ENCODE data around the gene GLYATL1B.
"Not testable (repeated sequence)": the region's sequence is repeated elsewhere in the genome, so short reads cannot be mapped to it uniquely, and the experiment has no call there.

GLYATL1B gene

GRCh38 chr11:59112494-59112893 is 26.4 kb downstream of the GLYATL1B start:
- no CpG with 5 or more reads among the region's 2 CpGs for WGBS (ENCODE audit: insufficient coverage)
- POLR2A ChIA-PET: no interaction called here

DNA sequence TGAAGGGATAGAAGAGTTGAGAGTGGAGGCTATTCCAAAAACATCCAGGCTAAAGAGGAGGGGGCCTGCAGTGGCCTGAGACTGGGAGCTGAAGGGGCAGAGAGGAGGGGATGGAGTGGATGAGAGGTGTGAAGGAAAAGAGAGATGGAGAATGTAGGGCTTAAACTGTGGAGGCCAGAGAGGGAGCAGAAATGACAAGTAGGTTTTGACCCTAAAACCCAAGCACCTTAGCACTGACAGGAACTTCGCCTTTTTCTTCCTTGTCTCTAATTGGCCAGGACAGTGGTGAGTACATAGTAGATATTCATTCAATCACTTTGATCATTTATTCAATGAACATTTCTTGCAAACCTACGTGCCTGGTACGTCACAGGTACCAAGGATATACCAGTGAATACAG is 28.2 kb downstream of the GLYATL1B start:
- Histone ChIP-seq H3K36me3 (ENCODE audit: control insufficient read depth in 4 of 4, insufficient read depth in 4 of 4, low read length in 3 of 4) (peaks cover 0 to 31% (median 7%) of the 10 kb centered on the region in 4 experiments), H3K4me1 (ENCODE audit: control extremely low read depth in 1 of 4, control insufficient read depth in 4 of 4, insufficient read depth in 4 of 4, low read length in 3 of 4) (no peaks in the 10 kb centered on the region), H3K9me3 (ENCODE audit: control extremely low read depth in 1 of 5, control insufficient read depth in 4 of 5, insufficient read depth in 2 of 5, low read depth in 1 of 5, low read length in 4 of 5) (peaks cover 0 to 24% (median 16%) of the 10 kb centered on the region in 5 experiments), H3K4me3 (ENCODE audit: control insufficient read depth in 1 of 7, extremely low read depth in 1 of 7, insufficient read depth in 4 of 7, low read depth in 2 of 7, low read length in 6 of 7) (no peak overlapping the region), H3K27ac (ENCODE audit: insufficient read depth in 1 of 2, low read depth in 1 of 2, low read length in 2 of 2, poor library complexity in 1 of 2, severe bottlenecking in 2 of 2) (no peak overlapping the region), H3K27me3 (replicated peaks in 2 of 5; ENCODE audit: control insufficient read depth in 4 of 5, insufficient read depth in 5 of 5, low read length in 4 of 5) (no peaks in the 10 kb centered on the region)
- ChIA-PET CTCF (no interaction called here), POLR2A (no interaction called here)
- no peak for DNase-seq
- 100% methylated on average over 2 of the region's 3 CpGs for WGBS (ENCODE audit: insufficient coverage)

More at GRCh38 chr11:59112494-59112893, 26.4 kb downstream of the GLYATL1B start:
- no peak overlapping the region for H3K27ac ChIP-seq (ENCODE audit: insufficient read depth in 1 of 2, low read depth in 1 of 2, low read length in 2 of 2, poor library complexity in 1 of 2, severe bottlenecking in 2 of 2)
- H3K36me3 ChIP-seq (ENCODE audit: control insufficient read depth in 4 of 4, insufficient read depth in 4 of 4, low read length in 3 of 4): peaks cover 0 to 20% (median 7%) of the 10 kb centered on the region in 4 experiments
- no peaks in the 10 kb centered on the region for H3K27me3 ChIP-seq (replicated peaks in 2 of 5; ENCODE audit: control insufficient read depth in 4 of 5, insufficient read depth in 5 of 5, low read length in 4 of 5)
- no peak for DNase-seq
- peaks cover 0 to 4% (median 1%) of the 10 kb centered on the region in 4 experiments for H3K4me1 ChIP-seq (ENCODE audit: control extremely low read depth in 1 of 4, control insufficient read depth in 4 of 4, insufficient read depth in 4 of 4, low read length in 3 of 4)
- CTCF ChIA-PET: no interaction called here
- H3K9me3 ChIP-seq (ENCODE audit: control extremely low read depth in 1 of 5, control insufficient read depth in 4 of 5, insufficient read depth in 2 of 5, low read depth in 1 of 5, low read length in 4 of 5): peaks cover 0 to 7% (median 6%) of the 10 kb centered on the region in 5 experiments
- no peak overlapping the region for H3K4me3 ChIP-seq (ENCODE audit: control insufficient read depth in 1 of 7, extremely low read depth in 1 of 7, insufficient read depth in 4 of 7, low read depth in 2 of 7, low read length in 6 of 7)

- CTCF ChIA-PET: no interaction called here
- H3K4me1 ChIP-seq (ENCODE audit: control extremely low read depth in 1 of 4, control insufficient read depth in 4 of 4, insufficient read depth in 4 of 4, low read length in 3 of 4): no peaks in the 10 kb centered on the region
- DNase-seq: no peak
- no peak overlapping the region for H3K4me3 ChIP-seq (ENCODE audit: control insufficient read depth in 1 of 7, extremely low read depth in 1 of 7, insufficient read depth in 4 of 7, low read depth in 2 of 7, low read length in 6 of 7)
- WGBS (ENCODE audit: insufficient coverage): 100% methylated on average over 1 of the region's 1 CpG
- peaks cover 0 to 25% (median 16%) of the 10 kb centered on the region in 5 experiments for H3K9me3 ChIP-seq (ENCODE audit: control extremely low read depth in 1 of 5, control insufficient read depth in 4 of 5, insufficient read depth in 2 of 5, low read depth in 1 of 5, low read length in 4 of 5)
- POLR2A ChIA-PET: no interaction called here
- no peaks in the 10 kb centered on the region for H3K27me3 ChIP-seq (replicated peaks in 2 of 5; ENCODE audit: control insufficient read depth in 4 of 5, insufficient read depth in 5 of 5, low read length in 4 of 5)
- no peak overlapping the region for H3K27ac ChIP-seq (ENCODE audit: insufficient read depth in 1 of 2, low read depth in 1 of 2, low read length in 2 of 2, poor library complexity in 1 of 2, severe bottlenecking in 2 of 2)
- H3K36me3 ChIP-seq (ENCODE audit: control insufficient read depth in 4 of 4, insufficient read depth in 4 of 4, low read length in 3 of 4): peaks cover 0 to 34% (median 7%) of the 10 kb centered on the region in 4 experiments
These were observed 29.4 kb downstream of the GLYATL1B start for GRCh38 chr11:59115553-59115952.

DNA sequence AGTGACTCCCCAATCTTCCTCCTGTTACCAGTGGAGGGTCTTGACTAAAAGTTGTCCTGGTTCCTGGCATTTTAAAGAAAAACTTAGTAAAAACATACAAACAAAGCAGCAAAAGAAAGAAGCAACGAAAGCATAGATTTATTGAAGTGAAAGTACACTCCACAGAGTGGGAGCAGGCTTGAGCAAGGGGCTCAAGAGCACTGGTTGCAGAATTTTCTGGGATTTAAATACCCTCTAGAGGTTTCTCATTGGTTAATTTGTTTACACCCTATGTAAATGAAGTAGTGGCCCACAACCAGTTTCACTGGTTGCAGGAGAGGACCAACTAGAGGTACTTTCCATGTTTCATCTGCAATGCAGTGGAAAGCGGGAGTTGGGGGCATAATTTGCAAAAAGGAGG is 31.7 kb downstream of the GLYATL1B start:
- peak in 2 of 3 donors; percentile 37 to 40 for DNase-seq
- POLR2A ChIA-PET: no interaction called here
- peaks cover 0 to 39% (median 7%) of the 10 kb centered on the region in 4 experiments for H3K36me3 ChIP-seq (ENCODE audit: control insufficient read depth in 4 of 4, insufficient read depth in 4 of 4, low read length in 3 of 4)
- no peaks in the 10 kb centered on the region for H3K4me1 ChIP-seq (ENCODE audit: control extremely low read depth in 1 of 4, control insufficient read depth in 4 of 4, insufficient read depth in 4 of 4, low read length in 3 of 4)
- CTCF ChIA-PET: no interaction called here
- peak overlapping the region in 1 of 7 experiments; percentile 9 for H3K4me3 ChIP-seq (ENCODE audit: control insufficient read depth in 1 of 7, extremely low read depth in 1 of 7, insufficient read depth in 4 of 7, low read depth in 2 of 7, low read length in 6 of 7)
- H3K27me3 ChIP-seq (replicated peaks in 2 of 5; ENCODE audit: control insufficient read depth in 4 of 5, insufficient read depth in 5 of 5, low read length in 4 of 5): no peaks in the 10 kb centered on the region
- H3K27ac ChIP-seq (ENCODE audit: insufficient read depth in 1 of 2, low read depth in 1 of 2, low read length in 2 of 2, poor library complexity in 1 of 2, severe bottlenecking in 2 of 2): no peak overlapping the region
- H3K9me3 ChIP-seq (ENCODE audit: control extremely low read depth in 1 of 5, control insufficient read depth in 4 of 5, insufficient read depth in 2 of 5, low read depth in 1 of 5, low read length in 4 of 5): peaks cover 1 to 25% (median 16%) of the 10 kb centered on the region in 5 experiments
- WGBS (ENCODE audit: insufficient coverage): 100% methylated on average over 1 of the region's 2 CpGs

GRCh38 chr11:59119826-59120225 is 33.7 kb downstream of the GLYATL1B start:
- Histone ChIP-seq H3K36me3 (ENCODE audit: control insufficient read depth in 4 of 4, insufficient read depth in 4 of 4, low read length in 3 of 4) (peaks cover 5 to 44% (median 8%) of the 10 kb centered on the region in 4 experiments), H3K9me3 (ENCODE audit: control extremely low read depth in 1 of 5, control insufficient read depth in 4 of 5, insufficient read depth in 2 of 5, low read depth in 1 of 5, low read length in 4 of 5) (peaks cover 1 to 33% (median 16%) of the 10 kb centered on the region in 5 experiments), H3K4me1 (ENCODE audit: control extremely low read depth in 1 of 4, control insufficient read depth in 4 of 4, insufficient read depth in 4 of 4, low read length in 3 of 4) (no peaks in the 10 kb centered on the region), H3K4me3 (ENCODE audit: control insufficient read depth in 1 of 7, extremely low read depth in 1 of 7, insufficient read depth in 4 of 7, low read depth in 2 of 7, low read length in 6 of 7) (no peak overlapping the region), H3K27me3 (replicated peaks in 2 of 5; ENCODE audit: control insufficient read depth in 4 of 5, insufficient read depth in 5 of 5, low read length in 4 of 5) (no peaks in the 10 kb centered on the region), H3K27ac (ENCODE audit: insufficient read depth in 1 of 2, low read depth in 1 of 2, low read length in 2 of 2, poor library complexity in 1 of 2, severe bottlenecking in 2 of 2) (no peak overlapping the region)
- POLR2A ChIA-PET: no interaction called here
- CTCF ChIA-PET: interaction anchor here (0.8 to 1.4 kb wide), 4 partner anchors 9 to 22 kb away, joined by 3 to 6 read pairs (median 4); no protein-coding TSS in a partner anchor
- no peak for DNase-seq

DNA sequence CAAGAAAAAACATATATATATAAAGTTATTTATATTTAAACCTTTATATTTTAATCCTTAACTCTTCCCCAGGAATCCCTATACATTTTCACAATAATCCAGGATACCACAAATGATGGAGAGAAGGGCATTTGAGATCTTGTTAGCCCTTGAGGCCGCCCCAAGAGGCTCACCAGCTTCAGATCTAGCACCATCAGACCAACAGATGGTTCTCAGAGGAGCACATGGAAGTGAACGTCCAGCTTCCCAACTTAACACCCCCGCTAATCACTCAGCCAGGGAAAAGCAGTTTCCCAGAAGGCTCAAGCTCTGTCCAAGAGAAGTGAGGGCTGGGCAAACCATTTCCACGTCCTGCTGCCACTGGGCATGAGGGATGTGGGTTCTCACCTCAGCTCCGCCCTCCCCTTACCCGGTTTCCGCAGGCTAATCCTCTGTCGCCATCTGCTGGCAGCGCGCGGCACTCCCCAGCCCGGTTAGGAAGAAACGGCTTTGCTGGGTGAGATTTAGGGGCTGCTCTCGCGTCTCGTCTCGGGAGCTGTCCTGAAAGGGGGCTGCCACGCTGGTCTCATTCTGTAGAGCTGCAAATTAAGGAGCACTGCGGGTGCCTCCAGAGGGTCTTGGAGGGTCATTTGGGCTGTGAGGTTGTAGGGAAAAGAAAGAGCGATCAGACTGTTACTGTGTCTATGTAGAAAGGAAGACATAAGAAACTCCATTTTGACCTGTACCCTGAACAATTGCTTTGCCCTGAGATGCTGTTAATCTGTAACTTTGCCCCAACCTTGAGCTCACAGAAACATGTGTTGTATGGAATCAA is 49.7 kb downstream of the GLYATL1B start:
- peak; percentile 82 to 92 (median 90) for DNase-seq
- Histone ChIP-seq H3K4me3 (ENCODE audit: control insufficient read depth in 1 of 7, extremely low read depth in 1 of 7, insufficient read depth in 4 of 7, low read depth in 2 of 7, low read length in 6 of 7) (peak overlapping the region in 3 of 7 experiments; percentile 33 to 60 (median 53)), H3K36me3 (ENCODE audit: control insufficient read depth in 4 of 4, insufficient read depth in 4 of 4, low read length in 3 of 4) (peaks cover 2 to 11% (median 3%) of the 10 kb centered on the region in 4 experiments), H3K27ac (ENCODE audit: insufficient read depth in 1 of 2, low read depth in 1 of 2, low read length in 2 of 2, poor library complexity in 1 of 2, severe bottlenecking in 2 of 2) (no peak overlapping the region), H3K27me3 (replicated peaks in 2 of 5; ENCODE audit: control insufficient read depth in 4 of 5, insufficient read depth in 5 of 5, low read length in 4 of 5) (no peaks in the 10 kb centered on the region), H3K9me3 (ENCODE audit: control extremely low read depth in 1 of 5, control insufficient read depth in 4 of 5, insufficient read depth in 2 of 5, low read depth in 1 of 5, low read length in 4 of 5) (peaks cover 0 to 17% (median 10%) of the 10 kb centered on the region in 5 experiments), H3K4me1 (ENCODE audit: control extremely low read depth in 1 of 4, control insufficient read depth in 4 of 4, insufficient read depth in 4 of 4, low read length in 3 of 4) (peaks cover 0 to 9% (median 5%) of the 10 kb centered on the region in 4 experiments)
- POLR2A ChIA-PET: no interaction called here
- WGBS (ENCODE audit: insufficient coverage): 6% methylated on average over 13 of the region's 20 CpGs
- CTCF ChIA-PET: interaction anchor here (0.7 to 4.3 kb wide), 29 partner anchors 9 to 572 kb away, joined by 3 to 44 read pairs (median 4); partner anchors contain the start of genes FAM111B and GLYATL1B

GRCh38 chr11:59136551-59136950 is 50.4 kb downstream of the GLYATL1B start:
- CTCF ChIA-PET: interaction anchor here (0.9 to 4.3 kb wide), 23 partner anchors 10 to 507 kb away, joined by 3 to 44 read pairs (median 4); partner anchors contain the start of gene FAM111B
- H3K27ac ChIP-seq (ENCODE audit: insufficient read depth in 1 of 2, low read depth in 1 of 2, low read length in 2 of 2, poor library complexity in 1 of 2, severe bottlenecking in 2 of 2); POLR2A ChIA-PET; H3K27me3 ChIP-seq (replicated peaks in 2 of 5; ENCODE audit: control insufficient read depth in 4 of 5, insufficient read depth in 5 of 5, low read length in 4 of 5); H3K36me3 ChIP-seq (ENCODE audit: control insufficient read depth in 4 of 4, insufficient read depth in 4 of 4, low read length in 3 of 4): not testable (repeated sequence)
- Histone ChIP-seq H3K4me3 (ENCODE audit: control insufficient read depth in 1 of 7, extremely low read depth in 1 of 7, insufficient read depth in 4 of 7, low read depth in 2 of 7, low read length in 6 of 7) (peak overlapping the region in 1 of 7 experiments; percentile 60), H3K4me1 (ENCODE audit: control extremely low read depth in 1 of 4, control insufficient read depth in 4 of 4, insufficient read depth in 4 of 4, low read length in 3 of 4) (peaks cover 0 to 11% (median 5%) of the 10 kb centered on the region in 4 experiments), H3K9me3 (ENCODE audit: control extremely low read depth in 1 of 5, control insufficient read depth in 4 of 5, insufficient read depth in 2 of 5, low read depth in 1 of 5, low read length in 4 of 5) (peaks cover 0 to 11% (median 6%) of the 10 kb centered on the region in 5 experiments)
- 54% methylated on average over 5 of the region's 6 CpGs for WGBS (ENCODE audit: insufficient coverage)
- DNase-seq: peak in 2 of 3 donors; percentile 27 to 51

Measured in common myeloid progenitor, CD34-positive (primary cell).